Left kidney (tissue), 8 donors: ENCODE data around the gene TCP11X1. TPM values are rescaled to one million over a fixed set of nuclear protein-coding genes. Genes with fewer than 3 reads are reported as not detected.
"Not testable (repeated sequence)": the region's sequence is repeated elsewhere in the genome, so short reads cannot be mapped to it uniquely, and the experiment has no call there.

Experiments used
- DNase-seq: peaks from one replicate; pipeline ENCODE4 v3.0.0-alpha.2; 2013
- long read RNA-seq, 8 donors: transcript quantifications; one replicate each; lab custom pipeline, GENCODE V29; 2026
- polyA plus RNA-seq: library from polyadenylated mRNA; unstranded; fragments of 120-200 nt; gene quantifications from one replicate; pipeline ENCODE4 v1.2.1, GENCODE V29; 2013; ENCODE audit not compliant: insufficient read length

TCP11X1 gene
- polyA plus RNA-seq, result 0.45 TPM
- long read RNA-seq, donor 1, result 0 reads
- long read RNA-seq, donor 2, result 0 reads
- long read RNA-seq, donor 3, result 0 reads
- long read RNA-seq, donor 4, result 0 reads
- long read RNA-seq, donor 5, result 0 reads
- long read RNA-seq, donor 6, result 0 reads
- long read RNA-seq, donor 7, result 0 reads
- long read RNA-seq, donor 8, result 0 reads

GRCh38 chrX:102214986-102215385 lies at the start of gene TCP11X1:
Gene TCP11X1, plus strand, starts transcription at chrX:102215301.
- DNase-seq, result not testable (repeated sequence)

GRCh38 chrX:102185967-102186720 lies 29.0 kb upstream of the TCP11X1 start:
- DNase-seq, result no peak

- DNase-seq, result not testable (repeated sequence)
Observed at GRCh38 chrX:102207940-102208339, 7.2 kb upstream of the TCP11X1 start.

GRCh38 chrX:102216497-102216896 lies 1.4 kb downstream of the TCP11X1 start:
- not testable (repeated sequence) for DNase-seq

- DNase-seq, result not testable (repeated sequence)
Observed at GRCh38 chrX:102235678-102236077, 20.6 kb downstream of the TCP11X1 start.

GRCh38 chrX:102240265-102240664 lies 25.2 kb downstream of the TCP11X1 start:
- DNase-seq, result not testable (repeated sequence)

- DNase-seq, result not testable (repeated sequence)
Observed at GRCh38 chrX:102246893-102247292, 31.8 kb downstream of the TCP11X1 start, which contains the start of gene NXF2. Gene NXF2, plus strand, starts transcription at chrX:102247167. Its CDS starts 59,912 bp downstream, at chrX:102307079.

- not testable (repeated sequence) for DNase-seq
Observed at GRCh38 chrX:102272231-102272630, 57.1 kb downstream of the TCP11X1 start.

Other genes with a start within 250 kb of the TCP11X1 start
- gene TCEAL2, start 89.6 kb upstream of the TCP11X1 start, polyA plus RNA-seq, result 27.1 TPM
- 0.25 TPM for gene TCEAL6, start 72.8 kb upstream of the TCP11X1 start, polyA plus RNA-seq
- 12.9 TPM for gene BEX5, start 59.3 kb upstream of the TCP11X1 start, polyA plus RNA-seq
- 0.71 TPM for gene NXF2, start 31.9 kb downstream of the TCP11X1 start, polyA plus RNA-seq
- 1.8 TPM for gene NXF2B, start 224.7 kb downstream of the TCP11X1 start, polyA plus RNA-seq